ENCODE measurements around the gene BMP6. TPM values are rescaled to one million over a fixed set of nuclear protein-coding genes. Genes with fewer than 3 reads are reported as not detected.

Gene BMP6
- total RNA-seq, 1 experiment from 2014 or later = 1.6 TPM

- BruUV-seq (replicated peaks) = no TSS peak
- ChIA-PET CTCF (no interaction called here), POLR2A (no interaction called here), RAD21 (ENCODE audit: low non-redundant PET in 1 of 2, low total read pairs in 2 of 2, uncharacterized antibody in 2 of 2, unreplicated experiment in 2 of 2) (no interaction called here)
- no peak overlapping the region for H3K4me3 ChIP-seq (replicated peaks in 1 of 2; ENCODE audit: low read depth in 1 of 2, low read length in 2 of 2)
- H2AFZ ChIP-seq (ENCODE audit: low read depth, low read length, poor library complexity, severe bottlenecking) = no peak overlapping the region
- TF ChIP-seq ATF3 (IDR thresholded peaks at IDR 0.05) = no peak
- TF ChIP-seq YY1 (IDR thresholded peaks at IDR 0.05; ENCODE audit: extremely low read depth, insufficient replicate concordance, low read depth, low read length) = no peak
- TF ChIP-seq FOSL1 (IDR thresholded peaks at IDR 0.05; ENCODE audit: low read depth) = no peak
- no peak for TF ChIP-seq EZH2phosphoT487 (IDR thresholded peaks at IDR 0.05; ENCODE audit: borderline replicate concordance)
- no peak for TF ChIP-seq SP1 (IDR thresholded peaks at IDR 0.05; ENCODE audit: low read depth)
- no peak for TF ChIP-seq SRF (IDR thresholded peaks at IDR 0.05; ENCODE audit: low read depth)
- no peak for TF ChIP-seq RAD21 (IDR thresholded peaks at IDR 0.05; ENCODE audit: low read depth)
- intact Hi-C loops (cut with micrococcal nuclease) = no loop called here
- no peaks in the 10 kb centered on the region for H3K9me3 ChIP-seq (ENCODE audit: control insufficient read depth in 1 of 2, insufficient read depth in 1 of 2, low read depth in 1 of 2, low read length in 2 of 2)
- ATAC-seq (no peak), DNase-seq (ENCODE audit: low read depth, low spot score) (no peak)
- H3K4me2 ChIP-seq (ENCODE audit: low read length) = no peak overlapping the region
- H3K9me2 ChIP-seq (ENCODE audit: insufficient read depth) = no peaks in the 10 kb centered on the region
- no peaks in the 10 kb centered on the region for H3K36me3 ChIP-seq (ENCODE audit: control insufficient read depth in 1 of 2, insufficient read depth in 2 of 2, low read length in 2 of 2)
- no peaks in the 10 kb centered on the region for H3K79me2 ChIP-seq (ENCODE audit: insufficient read depth, low read length)
- H4K20me1 ChIP-seq (ENCODE audit: insufficient read depth) = no peaks in the 10 kb centered on the region
- no peaks in the 10 kb centered on the region for H3K4me1 ChIP-seq (ENCODE audit: control insufficient read depth in 1 of 2, insufficient read depth in 2 of 2, low read length in 2 of 2)
- H3K27ac ChIP-seq (ENCODE audit: low read depth, low read length) = no peak overlapping the region
- no peaks in the 10 kb centered on the region for H3K27me3 ChIP-seq (ENCODE audit: insufficient read depth, low read length)
- no peak overlapping the region for H3K9ac ChIP-seq (ENCODE audit: low read length)
Observed at GRCh38 chr6:7832904-7833750, 107.2 kb downstream of the BMP6 start.

GRCh38 chr6:7833751-7834070, 107.8 kb downstream of the BMP6 start:
- no peaks in the 10 kb centered on the region for H3K36me3 ChIP-seq (ENCODE audit: control insufficient read depth in 1 of 2, insufficient read depth in 2 of 2, low read length in 2 of 2)

More at GRCh38 chr6:7833751-7834070, 107.8 kb downstream of the BMP6 start:
- Histone ChIP-seq H3K9me3 (ENCODE audit: control insufficient read depth in 1 of 2, insufficient read depth in 1 of 2, low read depth in 1 of 2, low read length in 2 of 2) (no peaks in the 10 kb centered on the region), H3K9me2 (ENCODE audit: insufficient read depth) (no peaks in the 10 kb centered on the region), H2AFZ (ENCODE audit: low read depth, low read length, poor library complexity, severe bottlenecking) (no peak overlapping the region), H4K20me1 (ENCODE audit: insufficient read depth) (no peaks in the 10 kb centered on the region), H3K9ac (ENCODE audit: low read length) (no peak overlapping the region), H3K27me3 (ENCODE audit: insufficient read depth, low read length) (no peaks in the 10 kb centered on the region), H3K4me1 (ENCODE audit: control insufficient read depth in 1 of 2, insufficient read depth in 2 of 2, low read length in 2 of 2) (no peaks in the 10 kb centered on the region), H3K4me2 (ENCODE audit: low read length) (no peak overlapping the region), H3K79me2 (ENCODE audit: insufficient read depth, low read length) (no peaks in the 10 kb centered on the region), H3K27ac (ENCODE audit: low read depth, low read length) (no peak overlapping the region), H3K4me3 (replicated peaks in 1 of 2; ENCODE audit: low read depth in 1 of 2, low read length in 2 of 2) (no peak overlapping the region)
- DNase-seq (ENCODE audit: low read depth, low spot score) (no peak), ATAC-seq (no peak)
- POLR2A ChIA-PET = no interaction called here
- intact Hi-C loops (cut with micrococcal nuclease) = no loop called here
- TF ChIP-seq SRF (IDR thresholded peaks at IDR 0.05; ENCODE audit: low read depth) (no peak), ZFX (IDR thresholded peaks at IDR 0.05) (no peak), RAD21 (IDR thresholded peaks at IDR 0.05; ENCODE audit: low read depth) (no peak), CBX3 (IDR thresholded peaks at IDR 0.05; ENCODE audit: low read depth) (no peak), ZBTB33 (IDR thresholded peaks at IDR 0.05; ENCODE audit: extremely low read depth, insufficient replicate concordance, low read length) (no peak), SIN3A (IDR thresholded peaks at IDR 0.05; ENCODE audit: low read depth) (no peak), POLR2AphosphoS5 (IDR thresholded peaks at IDR 0.05; ENCODE audit: low read depth, low read length) (no peak), SP1 (IDR thresholded peaks at IDR 0.05; ENCODE audit: low read depth) (no peak), TCF7L2 (IDR thresholded peaks at IDR 0.05; ENCODE audit: borderline replicate concordance, extremely low read depth, insufficient read depth, insufficient read length) (no peak), ELF1 (IDR thresholded peaks at IDR 0.05; ENCODE audit: borderline replicate concordance, low read depth) (no peak), FOSL1 (IDR thresholded peaks at IDR 0.05; ENCODE audit: low read depth) (no peak), EGR1 (IDR thresholded peaks at IDR 0.05; ENCODE audit: low read depth) (no peak)
- BruUV-seq (replicated peaks) = no TSS peak
- RAD21 ChIA-PET (ENCODE audit: low non-redundant PET in 1 of 2, low total read pairs in 2 of 2, uncharacterized antibody in 2 of 2, unreplicated experiment in 2 of 2) = no interaction called here
- CTCF ChIA-PET = no interaction called here

All from HCT116 (cell line).